HUES48 (cell line): ENCODE measurements around the gene PIEZO2.

Experiments
- H3K27ac ChIP-seq: one replicate; pipeline ENCODE4 v1.7.0; 2013; ENCODE audit warnings: low read depth, low read length, inconsistent platforms
- H3K27me3 ChIP-seq: 2 replicates; pipeline ENCODE4 v1.6.1; 2013; ENCODE audit warnings: mild to moderate bottlenecking, low read length; ENCODE audit not compliant: control insufficient read depth, insufficient read depth
- H3K36me3 ChIP-seq: 2 replicates; pipeline ENCODE4 v1.6.1; 2013; ENCODE audit warnings: low read length; ENCODE audit not compliant: control insufficient read depth, insufficient read depth
- H3K4me1 ChIP-seq: 2 replicates; pipeline ENCODE4 v1.6.1; 2013; ENCODE audit warnings: mild to moderate bottlenecking, low read length; ENCODE audit not compliant: control insufficient read depth, insufficient read depth
- H3K4me3 ChIP-seq: 2 replicates; pipeline ENCODE4 v1.5.1; 2013; ENCODE audit warnings: mild to moderate bottlenecking, low read depth, low read length
- H3K9ac ChIP-seq: 2 replicates; pipeline ENCODE4 v1.6.1; 2013; ENCODE audit warnings: mild to moderate bottlenecking, low read depth, low read length, moderate library complexity
- H3K9me3 ChIP-seq: 2 replicates; pipeline ENCODE4 v1.6.1; 2013; ENCODE audit warnings: low read length; ENCODE audit not compliant: control insufficient read depth, insufficient read depth

Gene PIEZO2

GRCh38 chr18:10814336-10814735 is 335.0 kb downstream of the PIEZO2 start:
- Histone ChIP-seq H3K9me3 (peaks cover under 1% of the 10 kb centered on the region; the same call in 1 of the 2 replicates), H3K4me1 (no peaks in the 10 kb centered on the region), H3K9ac (no peak overlapping the region), H3K27ac (no peak overlapping the region), H3K4me3 (no peak overlapping the region), H3K36me3 (no peaks in the 10 kb centered on the region), H3K27me3 (no peaks in the 10 kb centered on the region)

GRCh38 chr18:10805587-10806118 is 343.7 kb downstream of the PIEZO2 start:
- Histone ChIP-seq H3K9me3 (no peaks in the 10 kb centered on the region), H3K27ac (no peak overlapping the region), H3K27me3 (no peaks in the 10 kb centered on the region), H3K4me3 (no peak overlapping the region), H3K4me1 (no peaks in the 10 kb centered on the region), H3K9ac (no peak overlapping the region), H3K36me3 (no peaks in the 10 kb centered on the region)

- Histone ChIP-seq H3K36me3 (no peaks in the 10 kb centered on the region), H3K9me3 (no peaks in the 10 kb centered on the region), H3K4me1 (peaks cover 5% of the 10 kb centered on the region), H3K4me3 (no peak overlapping the region), H3K27me3 (no peaks in the 10 kb centered on the region), H3K9ac (no peak overlapping the region), H3K27ac (no peak overlapping the region)
These were observed 345.2 kb downstream of the PIEZO2 start for GRCh38 chr18:10804126-10804525.

- no peak overlapping the region; the same call in 1 of the 2 replicates for H3K4me3 ChIP-seq
- peaks cover 20% of the 10 kb centered on the region for H3K4me1 ChIP-seq
- no peaks in the 10 kb centered on the region for H3K36me3 ChIP-seq
- H3K9me3 ChIP-seq: no peaks in the 10 kb centered on the region
- H3K27ac ChIP-seq: no peak overlapping the region
- no peak overlapping the region for H3K9ac ChIP-seq
- no peaks in the 10 kb centered on the region for H3K27me3 ChIP-seq
These were observed 350.4 kb downstream of the PIEZO2 start for GRCh38 chr18:10798727-10799550.

- Histone ChIP-seq H3K4me3 (no peak overlapping the region), H3K27me3 (no peaks in the 10 kb centered on the region), H3K4me1 (peaks cover 20% of the 10 kb centered on the region), H3K36me3 (no peaks in the 10 kb centered on the region), H3K27ac (no peak overlapping the region), H3K9me3 (no peaks in the 10 kb centered on the region), H3K9ac (no peak overlapping the region)
These were observed 351.5 kb downstream of the PIEZO2 start for GRCh38 chr18:10797896-10798295.

- H3K4me1 ChIP-seq: peaks cover 20% of the 10 kb centered on the region
- H3K27me3 ChIP-seq: no peaks in the 10 kb centered on the region
- H3K9ac ChIP-seq: no peak overlapping the region
- no peaks in the 10 kb centered on the region for H3K9me3 ChIP-seq
- H3K4me3 ChIP-seq: no peak overlapping the region
- no peaks in the 10 kb centered on the region for H3K36me3 ChIP-seq
- no peak overlapping the region for H3K27ac ChIP-seq
These were observed 354.6 kb downstream of the PIEZO2 start for GRCh38 chr18:10794771-10795170.

- Histone ChIP-seq H3K27ac (no peak overlapping the region), H3K4me3 (no peak overlapping the region), H3K36me3 (no peaks in the 10 kb centered on the region), H3K27me3 (no peaks in the 10 kb centered on the region), H3K9me3 (no peaks in the 10 kb centered on the region), H3K4me1 (peaks cover 12% of the 10 kb centered on the region), H3K9ac (no peak overlapping the region)
These were observed 355.5 kb downstream of the PIEZO2 start for GRCh38 chr18:10793730-10794370.

- Histone ChIP-seq H3K9ac (no peak overlapping the region), H3K36me3 (no peaks in the 10 kb centered on the region), H3K4me1 (no peaks in the 10 kb centered on the region), H3K9me3 (no peaks in the 10 kb centered on the region), H3K27me3 (no peaks in the 10 kb centered on the region), H3K27ac (no peak overlapping the region), H3K4me3 (no peak overlapping the region)
These were observed 357.2 kb downstream of the PIEZO2 start for GRCh38 chr18:10792181-10792580.

- Histone ChIP-seq H3K36me3 (no peaks in the 10 kb centered on the region), H3K27ac (no peak overlapping the region), H3K4me3 (no peak overlapping the region), H3K27me3 (no peaks in the 10 kb centered on the region), H3K9ac (no peak overlapping the region), H3K9me3 (no peaks in the 10 kb centered on the region), H3K4me1 (no peaks in the 10 kb centered on the region)
These were observed 358.1 kb downstream of the PIEZO2 start for GRCh38 chr18:10791169-10791831.

- Histone ChIP-seq H3K4me3 (no peak overlapping the region), H3K4me1 (no peaks in the 10 kb centered on the region), H3K27ac (no peak overlapping the region), H3K27me3 (no peaks in the 10 kb centered on the region), H3K9ac (no peak overlapping the region), H3K36me3 (no peaks in the 10 kb centered on the region), H3K9me3 (no peaks in the 10 kb centered on the region)
These were observed 360.2 kb downstream of the PIEZO2 start for GRCh38 chr18:10789180-10789579.
